DOHH2 (cell line): ENCODE measurements around the gene GRHPR.

ENCODE experiments used
- H3F3A ChIP-seq: fragments of 200-600 bp; sonication (generic), shearing (Covaris generic); 2 replicates; pipeline ENCODE4 v1.6.0; 2016; ENCODE audit warnings: antibody characterized with exemption, mild to moderate bottlenecking; ENCODE audit not compliant: control insufficient read depth, insufficient read depth
- H3K27ac ChIP-seq: fragments of 200-600 bp; sonication (generic); 2 replicates; pipeline ENCODE4 v1.5.1; 2014; ENCODE audit warnings: low read depth, mild to moderate bottlenecking, low read length, moderate library complexity
- H3K27me3 ChIP-seq: fragments of 200-600 bp; sonication (generic); 2 replicates; pipeline ENCODE4 v1.6.1; 2014; ENCODE audit warnings: mild to moderate bottlenecking, low read length, mixed read lengths; ENCODE audit not compliant: control insufficient read depth
- H3K36me3 ChIP-seq: fragments of 200-600 bp; sonication (generic); 2 replicates; pipeline ENCODE4 v1.6.1; 2014; ENCODE audit warnings: mild to moderate bottlenecking, low read length, moderate library complexity, mixed read lengths; ENCODE audit not compliant: control insufficient read depth
- H3K4me1 ChIP-seq: fragments of 200-600 bp; sonication (generic); 2 replicates; pipeline ENCODE4 v1.6.1; 2014; ENCODE audit warnings: mild to moderate bottlenecking, low read length, mixed read lengths; ENCODE audit not compliant: control insufficient read depth
- H3K4me2 ChIP-seq: fragments of 200-600 bp; sonication (generic); 2 replicates; pipeline ENCODE4 v1.6.0; 2014; ENCODE audit warnings: mild to moderate bottlenecking, low read length, moderate library complexity
- H3K4me3 ChIP-seq: fragments of 200-600 bp; sonication (generic); 2 replicates; pipeline ENCODE4 v1.5.1; 2014; ENCODE audit warnings: mild to moderate bottlenecking, low read length, mixed read lengths
- H3K79me2 ChIP-seq: fragments of 200-600 bp; sonication (generic); 2 replicates; pipeline ENCODE4 v1.6.1; 2014; ENCODE audit warnings: mild to moderate bottlenecking, low read length, mixed read lengths; ENCODE audit not compliant: control insufficient read depth
- H3K9me2 ChIP-seq: fragments of 200-600 bp; sonication (generic); replicated peaks from 2 replicates; pipeline ENCODE4 v1.6.1; 2014; ENCODE audit warnings: mild to moderate bottlenecking, low read length, mixed read lengths; ENCODE audit not compliant: control insufficient read depth
- H3K9me3 ChIP-seq: fragments of 200-600 bp; sonication (generic); 2 replicates; pipeline ENCODE4 v1.6.1; 2014; ENCODE audit warnings: antibody characterized with exemption, low read length, mixed read lengths; ENCODE audit not compliant: control insufficient read depth, insufficient read depth
- H4K20me1 ChIP-seq: fragments of 200-600 bp; sonication (generic); 2 replicates; pipeline ENCODE4 v1.6.0; 2014; ENCODE audit warnings: low read depth, mild to moderate bottlenecking, antibody characterized with exemption, low read length, moderate library complexity; ENCODE audit not compliant: control insufficient read depth, insufficient read depth
- EZH2phosphoT487 ChIP-seq: fragments of 200-600 bp; sonication (generic); IDR thresholded peaks from 2 replicates; pipeline ENCODE4 v1.6.1; 2017; ENCODE audit warnings: borderline replicate concordance, mild to moderate bottlenecking, antibody characterized with exemption, low read length, moderate library complexity, mixed read lengths
- TF ChIP-seq, protein P1 (sequence below): fragments of 200-600 bp; sonication (generic); IDR thresholded peaks from one replicate; pipeline ENCODE4 v1.5.1; 2014; ENCODE audit warnings: antibody characterized with exemption, mild to moderate bottlenecking, low read depth, low read length; ENCODE audit not compliant: poor library complexity, severe bottlenecking

Gene GRHPR

DNA sequence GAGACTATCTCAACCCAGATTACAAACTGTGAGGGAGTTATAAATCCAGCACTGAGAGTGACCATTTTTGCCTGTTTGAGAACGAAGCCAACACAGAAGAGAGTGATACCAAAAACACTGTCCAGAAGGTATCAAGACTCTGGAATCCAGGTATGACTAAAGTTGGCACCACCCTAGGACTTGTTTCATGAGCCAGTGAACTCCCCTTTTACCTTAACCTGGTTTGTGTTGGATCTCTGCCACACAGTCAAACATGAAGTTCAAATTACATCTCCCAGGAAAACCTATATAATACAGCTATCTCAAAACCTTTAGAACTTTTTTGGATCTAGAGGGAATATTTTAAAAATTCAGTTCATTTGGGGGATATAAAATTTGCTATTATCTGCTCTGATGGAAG lies 31.3 kb downstream of the GRHPR start:
- Histone ChIP-seq H3K4me3 (no peak overlapping the region), H3F3A (no peaks in the 10 kb centered on the region; the same call in 1 of the 2 replicates), H3K4me1 (peaks cover 30% of the 10 kb centered on the region), H3K27me3 (no peaks in the 10 kb centered on the region), H3K9me3 (no peaks in the 10 kb centered on the region), H4K20me1 (no peaks in the 10 kb centered on the region; the same call in 1 of the 2 replicates), H3K36me3 (peaks cover 35% of the 10 kb centered on the region), H3K4me2 (no peak overlapping the region), H3K9me2 (no peaks in the 10 kb centered on the region), H3K79me2 (peaks cover 96% of the 10 kb centered on the region), H3K27ac (no peak overlapping the region)
- TF ChIP-seq EZH2phosphoT487 = no peak
- TF ChIP-seq, protein P1, sequence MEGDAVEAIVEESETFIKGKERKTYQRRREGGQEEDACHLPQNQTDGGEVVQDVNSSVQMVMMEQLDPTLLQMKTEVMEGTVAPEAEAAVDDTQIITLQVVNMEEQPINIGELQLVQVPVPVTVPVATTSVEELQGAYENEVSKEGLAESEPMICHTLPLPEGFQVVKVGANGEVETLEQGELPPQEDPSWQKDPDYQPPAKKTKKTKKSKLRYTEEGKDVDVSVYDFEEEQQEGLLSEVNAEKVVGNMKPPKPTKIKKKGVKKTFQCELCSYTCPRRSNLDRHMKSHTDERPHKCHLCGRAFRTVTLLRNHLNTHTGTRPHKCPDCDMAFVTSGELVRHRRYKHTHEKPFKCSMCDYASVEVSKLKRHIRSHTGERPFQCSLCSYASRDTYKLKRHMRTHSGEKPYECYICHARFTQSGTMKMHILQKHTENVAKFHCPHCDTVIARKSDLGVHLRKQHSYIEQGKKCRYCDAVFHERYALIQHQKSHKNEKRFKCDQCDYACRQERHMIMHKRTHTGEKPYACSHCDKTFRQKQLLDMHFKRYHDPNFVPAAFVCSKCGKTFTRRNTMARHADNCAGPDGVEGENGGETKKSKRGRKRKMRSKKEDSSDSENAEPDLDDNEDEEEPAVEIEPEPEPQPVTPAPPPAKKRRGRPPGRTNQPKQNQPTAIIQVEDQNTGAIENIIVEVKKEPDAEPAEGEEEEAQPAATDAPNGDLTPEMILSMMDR = no peak

DNA sequence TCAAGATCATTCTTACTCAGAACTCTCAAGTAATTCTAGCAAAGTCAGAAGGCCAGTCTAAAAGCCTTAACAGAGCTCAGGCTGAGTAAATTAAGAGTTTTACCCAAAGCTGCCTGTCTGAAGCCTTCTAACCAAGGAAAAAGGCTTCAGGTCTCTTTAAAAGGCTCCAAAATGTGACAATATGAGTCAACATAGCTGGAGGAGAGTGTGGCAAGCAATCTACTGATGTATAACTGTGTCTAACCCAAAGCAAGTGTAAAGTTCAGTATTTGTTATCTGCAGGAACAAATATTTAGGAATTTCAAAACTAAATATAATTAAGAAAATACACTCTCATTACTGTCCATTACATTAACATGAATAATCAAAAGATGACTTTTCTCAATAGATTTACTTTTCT lies 31.7 kb downstream of the GRHPR start:
- Histone ChIP-seq H3K9me2 (no peaks in the 10 kb centered on the region), H3K4me1 (peaks cover 30% of the 10 kb centered on the region), H4K20me1 (no peaks in the 10 kb centered on the region; the same call in 1 of the 2 replicates), H3K27ac (no peak overlapping the region), H3K4me3 (no peak overlapping the region), H3F3A (no peaks in the 10 kb centered on the region; the same call in 1 of the 2 replicates), H3K36me3 (peaks cover 35% of the 10 kb centered on the region), H3K79me2 (peaks cover 99% of the 10 kb centered on the region), H3K27me3 (no peaks in the 10 kb centered on the region), H3K4me2 (no peak overlapping the region), H3K9me3 (no peaks in the 10 kb centered on the region)
- TF ChIP-seq EZH2phosphoT487 = no peak
- TF ChIP-seq, protein P1 = no peak

DNA sequence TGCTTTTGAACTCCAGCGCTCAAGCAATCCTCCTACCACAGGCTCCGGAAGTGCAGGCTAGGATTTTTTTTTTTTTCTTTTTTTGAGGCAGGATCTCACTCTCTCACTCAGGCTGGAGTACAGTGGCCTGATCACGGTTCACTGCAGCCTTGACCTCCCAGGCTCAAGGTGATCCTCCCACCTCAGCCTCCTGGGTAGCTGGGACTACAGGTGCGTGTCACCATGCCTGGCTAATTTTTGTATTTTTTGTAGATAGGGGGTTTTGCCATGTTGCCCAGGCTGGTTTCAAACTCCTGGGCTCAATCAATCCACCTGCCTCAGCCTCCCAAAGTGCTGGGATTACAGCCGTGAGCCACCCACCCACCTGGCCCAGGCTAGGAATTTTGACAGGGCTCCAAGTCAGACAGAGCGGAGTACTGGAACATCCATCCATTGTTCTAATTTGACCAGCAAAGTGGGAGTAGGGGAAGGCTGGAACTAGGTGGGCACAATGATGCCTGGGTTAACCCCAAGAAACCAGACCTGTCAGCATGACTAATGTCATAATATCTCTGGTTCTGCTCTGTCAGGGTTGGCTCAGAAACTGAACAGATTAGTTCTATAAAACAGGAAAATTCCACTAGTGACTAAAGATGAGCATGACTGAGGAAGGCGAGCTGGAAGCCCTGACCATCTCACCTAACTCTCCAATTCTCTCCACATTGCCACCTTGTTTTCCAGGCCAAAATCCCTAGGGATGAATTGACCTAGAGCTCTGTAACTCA lies 33.6 kb downstream of the GRHPR start:
- H3K4me3 ChIP-seq = no peak overlapping the region
- H3K36me3 ChIP-seq = peaks cover 25% of the 10 kb centered on the region
- H3K9me3 ChIP-seq = no peaks in the 10 kb centered on the region
- TF ChIP-seq EZH2phosphoT487 = no peak
- TF ChIP-seq, protein P1 = no peak
- peak overlapping the region; percentile 4; the same call in 1 of the 2 replicates for H3K4me2 ChIP-seq
- H4K20me1 ChIP-seq = no peaks in the 10 kb centered on the region; the same call in 1 of the 2 replicates
- no peak overlapping the region for H3K27ac ChIP-seq
- H3K9me2 ChIP-seq = no peaks in the 10 kb centered on the region
- H3K79me2 ChIP-seq = peaks cover 98% of the 10 kb centered on the region
- H3K4me1 ChIP-seq = peaks cover 30% of the 10 kb centered on the region
- H3K27me3 ChIP-seq = no peaks in the 10 kb centered on the region
- no peaks in the 10 kb centered on the region; the same call in 1 of the 2 replicates for H3F3A ChIP-seq
